Measurements from ENCODE around the gene SHTN1. TPM values are rescaled to one million over a fixed set of nuclear protein-coding genes. Genes with fewer than 3 reads are reported as not detected.

Gene SHTN1
- 18.9 to 28.8 TPM (median 24.8 TPM) in 5 replicates for total RNA-seq (2022; extraction: Qiagen RNA extraction)

GRCh38 chr10:117005026-117005526, at the start of gene SHTN1:
SHTN1 (minus strand) TSS chr10:117005187; CDS start chr10:117005079, 108 bp downstream.

GRCh38 chr10:116849248-116850057, 155.5 kb downstream of the SHTN1 start, which contains the start of gene ENO4:
ENO4 (plus strand) TSS chr10:116849499; CDS start chr10:116849567, 68 bp downstream.

Other genes starting within 250 kb of the SHTN1 start
- 0.09 to 0.68 TPM (median 0.21 TPM) in 5 replicates for gene ENO4, start 155.7 kb downstream of the SHTN1 start, total RNA-seq (2022; extraction: Qiagen RNA extraction)
- 1.0 to 1.9 TPM (median 1.6 TPM) in 5 replicates for gene VAX1, start 133.1 kb upstream of the SHTN1 start, total RNA-seq (2022; extraction: Qiagen RNA extraction)
- not detected in 5 replicates for gene KCNK18, start 192.3 kb upstream of the SHTN1 start, total RNA-seq (2022; extraction: Qiagen RNA extraction)
- 0.04 TPM in 1 of 5 replicates, not detected in the others for gene SLC18A2, start 235.9 kb upstream of the SHTN1 start, total RNA-seq (2022; extraction: Qiagen RNA extraction)

Data from A549 treated with CORT108297 at 1 μM for 4 hours (cell line).